GM13977 (cell line): ENCODE data around the gene MBP.

Source experiments
- DNase-seq: peaks from one replicate; pipeline ENCODE4 v3.0.0; 2012; ENCODE audit warnings: low spot score
- CTCF ChIP-seq: IDR thresholded peaks from 2 replicates; pipeline ENCODE4 v1.5.1; 2012; ENCODE audit warnings: mild to moderate bottlenecking, control low read depth; ENCODE audit not compliant: insufficient read depth; ENCODE audit errors: extremely low read depth, missing control alignments
- in situ Hi-C: fragments of 300-500 bp; cut with MboI; formaldehyde crosslinking; loops from one replicate; pipeline ENCODE4 v1.12.0; 2022; ENCODE audit warnings: low sequenced_read_pairs, low pct_unique_long_range_greater_than_20kb, mixed read lengths, inconsistent platforms; ENCODE audit not compliant: unreplicated experiment

The MBP gene

GRCh38 chr18:76989647-76990190, 142.9 kb downstream of the MBP start:
- no peak for DNase-seq
- in situ Hi-C loops, result loop anchor here (10.0 kb wide), 1 partner anchor 55 kb away; no protein-coding TSS in a partner anchor
- no peak for TF ChIP-seq CTCF

GRCh38 chr18:76988827-76989646, 143.5 kb downstream of the MBP start:
- DNase-seq, result no peak
- in situ Hi-C loops, result loop anchor here (10.0 kb wide), 1 partner anchor 54 kb away; no protein-coding TSS in a partner anchor
- no peak for TF ChIP-seq CTCF

GRCh38 chr18:76988031-76988826, 144.4 kb downstream of the MBP start:
- no peak for TF ChIP-seq CTCF
- in situ Hi-C loops, result loop anchor here (10.0 kb wide), 1 partner anchor 53 kb away; no protein-coding TSS in a partner anchor
- no peak for DNase-seq

GRCh38 chr18:76986406-76986805, 146.2 kb downstream of the MBP start:
- in situ Hi-C loops, result loop anchor here (10.0 kb wide), 1 partner anchor 52 kb away; no protein-coding TSS in a partner anchor
- no peak for DNase-seq
- no peak for TF ChIP-seq CTCF

GRCh38 chr18:76985951-76986236, 146.7 kb downstream of the MBP start:
- TF ChIP-seq CTCF, result no peak
- in situ Hi-C loops, result loop anchor here (10.0 kb wide), 1 partner anchor 51 kb away; no protein-coding TSS in a partner anchor
- DNase-seq, result no peak

GRCh38 chr18:76985156-76985950, 147.2 kb downstream of the MBP start:
- no peak for TF ChIP-seq CTCF
- no peak for DNase-seq
- in situ Hi-C loops, result loop anchor here (10.0 kb wide), 1 partner anchor 51 kb away; no protein-coding TSS in a partner anchor
